Osteocyte (in vitro differentiated cells): ENCODE results near the gene GCNT4. TPM values are rescaled to one million over a fixed set of nuclear protein-coding genes. Genes with fewer than 3 reads are reported as not detected.
"Not testable (repeated sequence)": the region's sequence is repeated elsewhere in the genome, so short reads cannot be mapped to it uniquely, and the experiment has no call there.

ENCODE experiments used
- DNase-seq: peaks from one replicate; pipeline ENCODE4 v3.0.0; 2021; ENCODE audit warnings: mixed read lengths; ENCODE audit not compliant: unreplicated experiment; ENCODE audit errors: extremely low spot score
- H3K27ac Mint-ChIP-seq: one replicate; pipeline ENCODE4 v1.8.0; 2021; ENCODE audit warnings: mild to moderate bottlenecking, mixed read lengths; ENCODE audit not compliant: unreplicated experiment
- H3K27me3 Mint-ChIP-seq: one replicate; pipeline ENCODE4 v1.8.0; 2021; ENCODE audit warnings: mixed read lengths; ENCODE audit not compliant: unreplicated experiment
- H3K36me3 Mint-ChIP-seq: one replicate; pipeline ENCODE4 v1.8.0; 2021; ENCODE audit warnings: mixed read lengths; ENCODE audit not compliant: unreplicated experiment
- H3K4me1 Mint-ChIP-seq: one replicate; pipeline ENCODE4 v1.8.0; 2021; ENCODE audit warnings: mixed read lengths; ENCODE audit not compliant: unreplicated experiment
- H3K4me3 Mint-ChIP-seq: one replicate; pipeline ENCODE4 v1.8.0; 2021; ENCODE audit warnings: mild to moderate bottlenecking, moderate library complexity, mixed read lengths; ENCODE audit not compliant: unreplicated experiment
- H3K9me3 Mint-ChIP-seq: one replicate; pipeline ENCODE4 v1.8.0; 2021; ENCODE audit warnings: mixed read lengths; ENCODE audit not compliant: unreplicated experiment
- CTCF ChIP-seq: fragments of 200-600 bp; sonication (generic); IDR thresholded peaks from 2 replicates; pipeline ENCODE4 v1.5.0; 2021; ENCODE audit warnings: antibody characterized with exemption, mild to moderate bottlenecking, moderate library complexity
- long read RNA-seq: library from polyadenylated mRNA; unstranded; transcript quantifications from one replicate; pipeline ENCODE4 v2.0.0, GENCODE V29; 2021
- total RNA-seq: library from RNA; stranded (reverse); gene quantifications from 2 replicates; pipeline ENCODE4 v1.2.1, GENCODE V29; 2021

GCNT4 gene
- total RNA-seq: 1.9 and 2.1 TPM in 2 replicates
- long read RNA-seq: 0 reads

GRCh38 chr5:75052192-75053053 is at the start of gene GCNT4:
TSS of gene GCNT4 (minus strand) at chr5:75052558. CDS start at chr5:75030037, 22,521 bp downstream.
- H3K27me3 Mint-ChIP-seq: no peaks in the 10 kb centered on the region
- peak within 1 kb of the TSS; percentile 96 for H3K27ac Mint-ChIP-seq
- peak within 1 kb of the TSS; percentile 95 for H3K4me3 Mint-ChIP-seq
- peaks cover 69% of the 10 kb centered on the region for H3K4me1 Mint-ChIP-seq
- no peaks in the 10 kb centered on the region for H3K9me3 Mint-ChIP-seq
- DNase-seq: no peak
- H3K36me3 Mint-ChIP-seq: no peaks in the 10 kb centered on the region
- no peak for TF ChIP-seq CTCF

- DNase-seq, H3K27ac Mint-ChIP-seq, H3K4me1 Mint-ChIP-seq, H3K9me3 Mint-ChIP-seq, H3K36me3 Mint-ChIP-seq, H3K4me3 Mint-ChIP-seq: not testable (repeated sequence)
- H3K27me3 Mint-ChIP-seq: peaks cover 12% of the 10 kb centered on the region
Measured at GRCh38 chr5:75095956-75096355, 43.6 kb upstream of the GCNT4 start.

GRCh38 chr5:75091597-75091996 is 39.2 kb upstream of the GCNT4 start:
- Mint-ChIP-seq H3K4me3 (no peak overlapping the region), H3K9me3 (no peaks in the 10 kb centered on the region), H3K4me1 (no peaks in the 10 kb centered on the region), H3K27me3 (no peaks in the 10 kb centered on the region), H3K27ac (no peak overlapping the region), H3K36me3 (no peaks in the 10 kb centered on the region)
- TF ChIP-seq CTCF: no peak
- DNase-seq: no peak

- no peak for TF ChIP-seq CTCF
- Mint-ChIP-seq H3K4me1 (no peaks in the 10 kb centered on the region), H3K27ac (no peak overlapping the region), H3K4me3 (no peak overlapping the region), H3K27me3 (no peaks in the 10 kb centered on the region), H3K36me3 (no peaks in the 10 kb centered on the region), H3K9me3 (no peaks in the 10 kb centered on the region)
- no peak for DNase-seq
Measured at GRCh38 chr5:75089662-75090061, 37.3 kb upstream of the GCNT4 start.

- no peak for TF ChIP-seq CTCF
- DNase-seq: no peak
- H3K4me3 Mint-ChIP-seq: no peak overlapping the region
- no peaks in the 10 kb centered on the region for H3K27me3 Mint-ChIP-seq
- H3K36me3 Mint-ChIP-seq: no peaks in the 10 kb centered on the region
- H3K4me1 Mint-ChIP-seq: no peaks in the 10 kb centered on the region
- H3K27ac Mint-ChIP-seq: no peak overlapping the region
- no peaks in the 10 kb centered on the region for H3K9me3 Mint-ChIP-seq
Measured at GRCh38 chr5:75089137-75089536, 36.8 kb upstream of the GCNT4 start.
